Measurements from ENCODE around the gene ZNF573. TPM values are rescaled to one million over a fixed set of nuclear protein-coding genes. Genes with fewer than 3 reads are reported as not detected.

ZNF573 gene
- total and polyA plus RNA-seq, 9 of the 15 experiments (the other 6 are each of a cell fraction or from before 2014, with no cell fraction given), result 1.5 to 7.9 (median 4.3) TPM

DNA sequence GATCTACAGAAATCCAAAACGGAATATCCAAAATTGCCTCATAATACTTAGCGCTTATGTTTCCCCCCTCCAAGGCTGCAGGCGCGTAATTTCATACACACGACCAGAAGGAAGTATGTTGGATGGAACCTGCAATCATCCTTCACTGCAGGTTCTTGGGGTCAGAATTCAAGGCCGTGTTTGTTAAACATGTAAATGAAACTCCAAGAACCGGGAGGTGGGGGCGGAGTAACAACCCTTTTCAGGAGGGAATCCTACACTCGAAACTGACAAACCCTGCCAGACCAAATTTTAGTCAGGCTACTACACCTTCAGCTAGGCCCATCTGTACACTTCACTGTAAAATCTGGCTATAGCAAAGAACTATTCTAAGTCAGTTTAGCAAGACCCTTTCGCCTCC is 61.1 kb downstream of the ZNF573 start (continued):
- TF ChIP-seq, protein P1, sequence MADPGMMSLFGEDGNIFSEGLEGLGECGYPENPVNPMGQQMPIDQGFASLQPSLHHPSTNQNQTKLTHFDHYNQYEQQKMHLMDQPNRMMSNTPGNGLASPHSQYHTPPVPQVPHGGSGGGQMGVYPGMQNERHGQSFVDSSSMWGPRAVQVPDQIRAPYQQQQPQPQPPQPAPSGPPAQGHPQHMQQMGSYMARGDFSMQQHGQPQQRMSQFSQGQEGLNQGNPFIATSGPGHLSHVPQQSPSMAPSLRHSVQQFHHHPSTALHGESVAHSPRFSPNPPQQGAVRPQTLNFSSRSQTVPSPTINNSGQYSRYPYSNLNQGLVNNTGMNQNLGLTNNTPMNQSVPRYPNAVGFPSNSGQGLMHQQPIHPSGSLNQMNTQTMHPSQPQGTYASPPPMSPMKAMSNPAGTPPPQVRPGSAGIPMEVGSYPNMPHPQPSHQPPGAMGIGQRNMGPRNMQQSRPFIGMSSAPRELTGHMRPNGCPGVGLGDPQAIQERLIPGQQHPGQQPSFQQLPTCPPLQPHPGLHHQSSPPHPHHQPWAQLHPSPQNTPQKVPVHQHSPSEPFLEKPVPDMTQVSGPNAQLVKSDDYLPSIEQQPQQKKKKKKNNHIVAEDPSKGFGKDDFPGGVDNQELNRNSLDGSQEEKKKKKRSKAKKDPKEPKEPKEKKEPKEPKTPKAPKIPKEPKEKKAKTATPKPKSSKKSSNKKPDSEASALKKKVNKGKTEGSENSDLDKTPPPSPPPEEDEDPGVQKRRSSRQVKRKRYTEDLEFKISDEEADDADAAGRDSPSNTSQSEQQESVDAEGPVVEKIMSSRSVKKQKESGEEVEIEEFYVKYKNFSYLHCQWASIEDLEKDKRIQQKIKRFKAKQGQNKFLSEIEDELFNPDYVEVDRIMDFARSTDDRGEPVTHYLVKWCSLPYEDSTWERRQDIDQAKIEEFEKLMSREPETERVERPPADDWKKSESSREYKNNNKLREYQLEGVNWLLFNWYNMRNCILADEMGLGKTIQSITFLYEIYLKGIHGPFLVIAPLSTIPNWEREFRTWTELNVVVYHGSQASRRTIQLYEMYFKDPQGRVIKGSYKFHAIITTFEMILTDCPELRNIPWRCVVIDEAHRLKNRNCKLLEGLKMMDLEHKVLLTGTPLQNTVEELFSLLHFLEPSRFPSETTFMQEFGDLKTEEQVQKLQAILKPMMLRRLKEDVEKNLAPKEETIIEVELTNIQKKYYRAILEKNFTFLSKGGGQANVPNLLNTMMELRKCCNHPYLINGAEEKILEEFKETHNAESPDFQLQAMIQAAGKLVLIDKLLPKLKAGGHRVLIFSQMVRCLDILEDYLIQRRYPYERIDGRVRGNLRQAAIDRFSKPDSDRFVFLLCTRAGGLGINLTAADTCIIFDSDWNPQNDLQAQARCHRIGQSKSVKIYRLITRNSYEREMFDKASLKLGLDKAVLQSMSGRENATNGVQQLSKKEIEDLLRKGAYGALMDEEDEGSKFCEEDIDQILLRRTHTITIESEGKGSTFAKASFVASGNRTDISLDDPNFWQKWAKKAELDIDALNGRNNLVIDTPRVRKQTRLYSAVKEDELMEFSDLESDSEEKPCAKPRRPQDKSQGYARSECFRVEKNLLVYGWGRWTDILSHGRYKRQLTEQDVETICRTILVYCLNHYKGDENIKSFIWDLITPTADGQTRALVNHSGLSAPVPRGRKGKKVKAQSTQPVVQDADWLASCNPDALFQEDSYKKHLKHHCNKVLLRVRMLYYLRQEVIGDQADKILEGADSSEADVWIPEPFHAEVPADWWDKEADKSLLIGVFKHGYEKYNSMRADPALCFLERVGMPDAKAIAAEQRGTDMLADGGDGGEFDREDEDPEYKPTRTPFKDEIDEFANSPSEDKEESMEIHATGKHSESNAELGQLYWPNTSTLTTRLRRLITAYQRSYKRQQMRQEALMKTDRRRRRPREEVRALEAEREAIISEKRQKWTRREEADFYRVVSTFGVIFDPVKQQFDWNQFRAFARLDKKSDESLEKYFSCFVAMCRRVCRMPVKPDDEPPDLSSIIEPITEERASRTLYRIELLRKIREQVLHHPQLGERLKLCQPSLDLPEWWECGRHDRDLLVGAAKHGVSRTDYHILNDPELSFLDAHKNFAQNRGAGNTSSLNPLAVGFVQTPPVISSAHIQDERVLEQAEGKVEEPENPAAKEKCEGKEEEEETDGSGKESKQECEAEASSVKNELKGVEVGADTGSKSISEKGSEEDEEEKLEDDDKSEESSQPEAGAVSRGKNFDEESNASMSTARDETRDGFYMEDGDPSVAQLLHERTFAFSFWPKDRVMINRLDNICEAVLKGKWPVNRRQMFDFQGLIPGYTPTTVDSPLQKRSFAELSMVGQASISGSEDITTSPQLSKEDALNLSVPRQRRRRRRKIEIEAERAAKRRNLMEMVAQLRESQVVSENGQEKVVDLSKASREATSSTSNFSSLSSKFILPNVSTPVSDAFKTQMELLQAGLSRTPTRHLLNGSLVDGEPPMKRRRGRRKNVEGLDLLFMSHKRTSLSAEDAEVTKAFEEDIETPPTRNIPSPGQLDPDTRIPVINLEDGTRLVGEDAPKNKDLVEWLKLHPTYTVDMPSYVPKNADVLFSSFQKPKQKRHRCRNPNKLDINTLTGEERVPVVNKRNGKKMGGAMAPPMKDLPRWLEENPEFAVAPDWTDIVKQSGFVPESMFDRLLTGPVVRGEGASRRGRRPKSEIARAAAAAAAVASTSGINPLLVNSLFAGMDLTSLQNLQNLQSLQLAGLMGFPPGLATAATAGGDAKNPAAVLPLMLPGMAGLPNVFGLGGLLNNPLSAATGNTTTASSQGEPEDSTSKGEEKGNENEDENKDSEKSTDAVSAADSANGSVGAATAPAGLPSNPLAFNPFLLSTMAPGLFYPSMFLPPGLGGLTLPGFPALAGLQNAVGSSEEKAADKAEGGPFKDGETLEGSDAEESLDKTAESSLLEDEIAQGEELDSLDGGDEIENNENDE (IDR thresholded peaks at IDR 0.05; ENCODE audit: low read depth, low read length), result no peak
- TF ChIP-seq ETV5 (CRISPR knock-in tag; IDR thresholded peaks at IDR 0.05; ENCODE audit: low read depth) (no peak), CSDE1 (IDR thresholded peaks at IDR 0.05) (no peak), ZNF354B (CRISPR knock-in tag; IDR thresholded peaks at IDR 0.05) (no peak), STAT5A (IDR thresholded peaks at IDR 0.05; ENCODE audit: borderline replicate concordance, low read length) (no peak), SMARCE1 (IDR thresholded peaks at IDR 0.05) (no peak), TBP (optimal IDR thresholded peaks at IDR 0.05; ENCODE audit: low read depth, low read length) (no peak)
- TF ChIP-seq, protein P2, sequence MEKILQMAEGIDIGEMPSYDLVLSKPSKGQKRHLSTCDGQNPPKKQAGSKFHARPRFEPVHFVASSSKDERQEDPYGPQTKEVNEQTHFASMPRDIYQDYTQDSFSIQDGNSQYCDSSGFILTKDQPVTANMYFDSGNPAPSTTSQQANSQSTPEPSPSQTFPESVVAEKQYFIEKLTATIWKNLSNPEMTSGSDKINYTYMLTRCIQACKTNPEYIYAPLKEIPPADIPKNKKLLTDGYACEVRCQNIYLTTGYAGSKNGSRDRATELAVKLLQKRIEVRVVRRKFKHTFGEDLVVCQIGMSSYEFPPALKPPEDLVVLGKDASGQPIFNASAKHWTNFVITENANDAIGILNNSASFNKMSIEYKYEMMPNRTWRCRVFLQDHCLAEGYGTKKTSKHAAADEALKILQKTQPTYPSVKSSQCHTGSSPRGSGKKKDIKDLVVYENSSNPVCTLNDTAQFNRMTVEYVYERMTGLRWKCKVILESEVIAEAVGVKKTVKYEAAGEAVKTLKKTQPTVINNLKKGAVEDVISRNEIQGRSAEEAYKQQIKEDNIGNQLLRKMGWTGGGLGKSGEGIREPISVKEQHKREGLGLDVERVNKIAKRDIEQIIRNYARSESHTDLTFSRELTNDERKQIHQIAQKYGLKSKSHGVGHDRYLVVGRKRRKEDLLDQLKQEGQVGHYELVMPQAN (IDR thresholded peaks at IDR 0.05; ENCODE audit: borderline replicate concordance), result no peak

All from K562 (cell line).